Amniotic stem cell (primary cell): ENCODE results near the gene LONP1.
"Not testable (repeated sequence)": the region's sequence is repeated elsewhere in the genome, so short reads cannot be mapped to it uniquely, and the experiment has no call there.

ENCODE experiments used
- DNase-seq: peaks from one replicate; lab custom pipeline; 2025; lab: John Stamatoyannopoulos, UW

LONP1 gene

GRCh38 chr19:5719961-5720790 is at the start of gene LONP1, which contains the start of gene CATSPERD:
LONP1 (minus strand) TSS chr19:5720146; CDS start chr19:5720132, 14 bp downstream.
CATSPERD (plus strand) TSS chr19:5720637; CDS start chr19:5720738, 101 bp downstream.
- DNase-seq = peak; percentile 96

- no peak for DNase-seq
These were observed 48.0 kb upstream of the LONP1 start for GRCh38 chr19:5767949-5768348.

GRCh38 chr19:5765220-5765619 is 45.3 kb upstream of the LONP1 start:
- no peak for DNase-seq

GRCh38 chr19:5762608-5763217 is 42.8 kb upstream of the LONP1 start:
- DNase-seq = no peak

GRCh38 chr19:5753743-5754142 is 33.8 kb upstream of the LONP1 start:
- DNase-seq = no peak

- DNase-seq = no peak
These were observed 31.8 kb upstream of the LONP1 start for GRCh38 chr19:5751709-5752108.

GRCh38 chr19:5749505-5749904 is 29.6 kb upstream of the LONP1 start:
- DNase-seq = no peak

- DNase-seq = not testable (repeated sequence)
These were observed 29.0 kb upstream of the LONP1 start for GRCh38 chr19:5748920-5749319.

- DNase-seq = not testable (repeated sequence)
These were observed 25.1 kb upstream of the LONP1 start for GRCh38 chr19:5744999-5745398.

GRCh38 chr19:5743630-5744029 is 23.7 kb upstream of the LONP1 start:
- no peak for DNase-seq

- no peak for DNase-seq
These were observed 22.1 kb upstream of the LONP1 start for GRCh38 chr19:5742051-5742450.

GRCh38 chr19:5738423-5738822 is 18.5 kb upstream of the LONP1 start:
- DNase-seq = no peak

- not testable (repeated sequence) for DNase-seq
These were observed 13.2 kb upstream of the LONP1 start for GRCh38 chr19:5733172-5733571.

GRCh38 chr19:5727453-5728050 is 7.6 kb upstream of the LONP1 start:
- no peak for DNase-seq

GRCh38 chr19:5719274-5719960 is 529 bp downstream of the LONP1 start:
- DNase-seq = no peak

- peak; percentile 59 for DNase-seq
These were observed 1.2 kb downstream of the LONP1 start for GRCh38 chr19:5718579-5719273.

- no peak for DNase-seq
These were observed 1.8 kb downstream of the LONP1 start for GRCh38 chr19:5718037-5718578.

GRCh38 chr19:5717215-5717935 is 2.6 kb downstream of the LONP1 start:
- DNase-seq = no peak

- no peak for DNase-seq
These were observed 5.1 kb downstream of the LONP1 start for GRCh38 chr19:5714816-5715215.

- no peak for DNase-seq
These were observed 6.7 kb downstream of the LONP1 start for GRCh38 chr19:5713228-5713627.

- DNase-seq = no peak
These were observed 8.2 kb downstream of the LONP1 start for GRCh38 chr19:5711713-5712161.
